ENCODE measurements around the gene ATRNL1. TPM values are rescaled to one million over a fixed set of nuclear protein-coding genes. Genes with fewer than 3 reads are reported as not detected.
A peak's percentile ranks its signal among the peaks of the same experiment; 100 is the strongest.

Gene ATRNL1
- total RNA-seq, 1 experiment from 2014 or later, result not detected

DNA sequence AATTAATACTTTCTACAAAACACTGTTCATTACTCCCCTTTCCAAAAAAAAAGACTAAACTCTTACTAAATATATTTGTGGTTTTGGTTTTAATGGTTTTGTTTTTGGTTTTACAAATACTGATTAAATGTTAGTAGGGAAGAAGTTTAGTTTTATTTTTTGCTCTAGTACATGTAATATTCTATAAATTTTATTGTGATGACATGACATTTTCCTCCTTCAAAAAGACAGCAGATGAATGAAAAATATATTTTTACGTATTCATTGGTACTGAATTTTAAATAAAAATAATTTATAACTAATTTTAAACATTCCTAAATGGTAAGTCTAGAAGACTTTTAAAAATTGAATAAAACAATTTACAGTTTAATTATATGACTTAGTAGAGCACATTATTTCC, 667.0 kb downstream of the ATRNL1 start:
- no peak for DNase-seq (ENCODE audit: unreplicated experiment)
- H3K4me1 Mint-ChIP-seq (ENCODE audit: insufficient read depth, unreplicated experiment), result no peaks in the 10 kb centered on the region
- CTCF ChIA-PET, result no interaction called here
- H3K36me3 Mint-ChIP-seq (ENCODE audit: insufficient read depth, unreplicated experiment), result no peaks in the 10 kb centered on the region
- H3K27me3 Mint-ChIP-seq (ENCODE audit: insufficient read depth, unreplicated experiment), result no peaks in the 10 kb centered on the region
- TF ChIP-seq, protein P1, sequence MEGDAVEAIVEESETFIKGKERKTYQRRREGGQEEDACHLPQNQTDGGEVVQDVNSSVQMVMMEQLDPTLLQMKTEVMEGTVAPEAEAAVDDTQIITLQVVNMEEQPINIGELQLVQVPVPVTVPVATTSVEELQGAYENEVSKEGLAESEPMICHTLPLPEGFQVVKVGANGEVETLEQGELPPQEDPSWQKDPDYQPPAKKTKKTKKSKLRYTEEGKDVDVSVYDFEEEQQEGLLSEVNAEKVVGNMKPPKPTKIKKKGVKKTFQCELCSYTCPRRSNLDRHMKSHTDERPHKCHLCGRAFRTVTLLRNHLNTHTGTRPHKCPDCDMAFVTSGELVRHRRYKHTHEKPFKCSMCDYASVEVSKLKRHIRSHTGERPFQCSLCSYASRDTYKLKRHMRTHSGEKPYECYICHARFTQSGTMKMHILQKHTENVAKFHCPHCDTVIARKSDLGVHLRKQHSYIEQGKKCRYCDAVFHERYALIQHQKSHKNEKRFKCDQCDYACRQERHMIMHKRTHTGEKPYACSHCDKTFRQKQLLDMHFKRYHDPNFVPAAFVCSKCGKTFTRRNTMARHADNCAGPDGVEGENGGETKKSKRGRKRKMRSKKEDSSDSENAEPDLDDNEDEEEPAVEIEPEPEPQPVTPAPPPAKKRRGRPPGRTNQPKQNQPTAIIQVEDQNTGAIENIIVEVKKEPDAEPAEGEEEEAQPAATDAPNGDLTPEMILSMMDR (IDR thresholded peaks at IDR 0.05; ENCODE audit: unreplicated experiment), result no peak
- no peak overlapping the region for H3K27ac Mint-ChIP-seq (ENCODE audit: low read depth, unreplicated experiment)
- H3K4me3 Mint-ChIP-seq (ENCODE audit: unreplicated experiment), result no peak overlapping the region
- peaks cover 7% of the 10 kb centered on the region for H3K9me3 Mint-ChIP-seq (ENCODE audit: unreplicated experiment)
- intact Hi-C loops (cut with micrococcal nuclease), result no loop called here
- POLR2A ChIA-PET, result no interaction called here
- BruUV-seq (replicated peaks), result no TSS peak

DNA sequence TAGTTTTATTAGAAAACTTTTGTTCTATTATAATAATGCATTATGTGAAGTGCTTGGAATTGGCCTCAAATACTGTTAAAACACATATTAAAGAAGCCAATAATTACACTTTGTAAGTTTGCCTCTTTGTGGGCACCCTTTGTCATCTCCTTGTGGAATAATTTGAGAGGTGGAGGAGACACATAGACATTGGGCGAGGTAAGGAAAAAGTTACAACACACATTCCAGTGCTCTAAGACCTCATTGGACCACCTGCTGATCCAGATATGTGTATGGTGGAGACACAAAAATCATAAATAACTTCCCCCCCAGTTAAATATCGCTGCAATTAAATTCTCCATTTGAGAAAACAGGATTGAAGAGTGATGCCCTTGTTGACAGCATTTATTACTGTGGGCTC, 668.0 kb downstream of the ATRNL1 start:
- intact Hi-C loops (cut with micrococcal nuclease), result no loop called here
- TF ChIP-seq, protein P1 (IDR thresholded peaks at IDR 0.05; ENCODE audit: unreplicated experiment), result no peak
- H3K27ac Mint-ChIP-seq (ENCODE audit: low read depth, unreplicated experiment), result no peak overlapping the region
- H3K4me3 Mint-ChIP-seq (ENCODE audit: unreplicated experiment), result no peak overlapping the region
- no peaks in the 10 kb centered on the region for H3K36me3 Mint-ChIP-seq (ENCODE audit: insufficient read depth, unreplicated experiment)
- H3K9me3 Mint-ChIP-seq (ENCODE audit: unreplicated experiment), result peaks cover 3% of the 10 kb centered on the region
- no peaks in the 10 kb centered on the region for H3K27me3 Mint-ChIP-seq (ENCODE audit: insufficient read depth, unreplicated experiment)
- no peak for DNase-seq (ENCODE audit: unreplicated experiment)
- no TSS peak for BruUV-seq (replicated peaks)
- no peaks in the 10 kb centered on the region for H3K4me1 Mint-ChIP-seq (ENCODE audit: insufficient read depth, unreplicated experiment)
- CTCF ChIA-PET, result interaction anchor here (0.7 kb wide), 1 partner anchor 8 kb away, joined by 3 read pairs; no protein-coding TSS in a partner anchor
- POLR2A ChIA-PET, result no interaction called here

DNA sequence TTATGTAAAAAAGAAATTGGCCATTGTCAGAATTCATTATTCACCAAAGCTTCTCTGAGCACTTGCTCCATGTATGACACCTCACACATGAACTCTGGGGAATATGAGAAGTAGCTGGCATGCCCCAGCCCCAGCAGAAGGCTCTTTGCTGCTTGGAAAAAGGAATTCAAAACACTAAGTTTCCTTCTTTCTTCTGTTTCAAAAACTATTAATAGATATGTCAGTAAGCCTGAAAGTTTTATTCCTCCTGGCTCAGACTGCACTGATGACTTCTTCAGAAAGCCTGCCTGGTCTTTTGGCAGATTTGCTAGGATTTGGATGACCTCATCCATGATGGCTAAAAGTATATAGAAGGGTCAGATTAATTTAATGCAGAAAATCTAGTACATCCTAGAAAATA, 668.9 kb downstream of the ATRNL1 start:
- CTCF ChIA-PET, result no interaction called here
- POLR2A ChIA-PET, result no interaction called here

DNA sequence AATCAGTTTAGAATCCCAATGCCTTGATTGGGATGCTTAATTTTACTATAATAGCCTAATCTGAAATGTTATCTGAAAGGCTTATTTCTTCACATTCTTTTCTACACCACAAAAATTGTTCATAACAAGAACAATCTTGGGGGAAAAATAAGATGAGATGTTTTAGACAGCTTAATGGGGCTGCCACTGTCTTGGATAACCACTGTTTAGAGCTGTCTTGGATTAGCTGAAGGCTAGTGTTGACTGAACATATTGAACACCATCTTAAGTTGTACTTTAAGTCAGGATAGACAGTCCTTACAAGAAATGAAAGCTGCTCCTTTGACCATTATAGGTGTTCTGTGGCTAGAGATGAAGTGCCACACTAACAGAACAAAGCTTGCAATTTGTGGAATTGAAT, 678.6 kb downstream of the ATRNL1 start:
- TF ChIP-seq, protein P1 (IDR thresholded peaks at IDR 0.05; ENCODE audit: unreplicated experiment), result no peak
- DNase-seq (ENCODE audit: unreplicated experiment), result no peak
- H3K4me3 Mint-ChIP-seq (ENCODE audit: unreplicated experiment), result no peak overlapping the region
- no peaks in the 10 kb centered on the region for H3K36me3 Mint-ChIP-seq (ENCODE audit: insufficient read depth, unreplicated experiment)
- H3K4me1 Mint-ChIP-seq (ENCODE audit: insufficient read depth, unreplicated experiment), result peaks cover 21% of the 10 kb centered on the region
- no peaks in the 10 kb centered on the region for H3K27me3 Mint-ChIP-seq (ENCODE audit: insufficient read depth, unreplicated experiment)
- ChIA-PET POLR2A (interaction anchor here (0.6 to 1.2 kb wide), 2 partner anchors 655 to 693 kb away, joined by 4 read pairs; no protein-coding TSS in a partner anchor), CTCF (interaction anchor here (0.6 to 4.0 kb wide), 4 partner anchors 27 to 615 kb away, joined by 3 to 21 read pairs (median 5); no protein-coding TSS in a partner anchor)
- BruUV-seq (replicated peaks), result no TSS peak
- peak overlapping the region; percentile 21 for H3K27ac Mint-ChIP-seq (ENCODE audit: low read depth, unreplicated experiment)
- intact Hi-C loops (cut with micrococcal nuclease), result no loop called here
- no peaks in the 10 kb centered on the region for H3K9me3 Mint-ChIP-seq (ENCODE audit: unreplicated experiment)

More for the DNA sequence above, 668.9 kb downstream of the ATRNL1 start:
- TF ChIP-seq, protein P1 (IDR thresholded peaks at IDR 0.05; ENCODE audit: unreplicated experiment), result no peak
- Mint-ChIP-seq H3K36me3 (ENCODE audit: insufficient read depth, unreplicated experiment) (no peaks in the 10 kb centered on the region), H3K27ac (ENCODE audit: low read depth, unreplicated experiment) (no peak overlapping the region), H3K4me3 (ENCODE audit: unreplicated experiment) (no peak overlapping the region), H3K4me1 (ENCODE audit: insufficient read depth, unreplicated experiment) (no peaks in the 10 kb centered on the region), H3K27me3 (ENCODE audit: insufficient read depth, unreplicated experiment) (no peaks in the 10 kb centered on the region), H3K9me3 (ENCODE audit: unreplicated experiment) (no peaks in the 10 kb centered on the region)
- BruUV-seq (replicated peaks), result no TSS peak
- no peak for DNase-seq (ENCODE audit: unreplicated experiment)
- intact Hi-C loops (cut with micrococcal nuclease), result no loop called here
